Tibial nerve (tissue), 4 donors: ENCODE data around the gene SLC25A33. TPM values are rescaled to one million over a fixed set of nuclear protein-coding genes. Genes with fewer than 3 reads are reported as not detected.

Source experiments
- DNase-seq, 2 donors: peaks; one replicate each; pipeline ENCODE4 v3.0.0-alpha.2; 2019; ENCODE audit warnings: low spot score in 2 of 2
- H3K27ac ChIP-seq, 4 donors: fragments of 200-600 bp; sonication (generic) in 3 of 4; one replicate each; pipeline ENCODE4 v1.5.1; 2017 to 2019; ENCODE audit warnings: mild to moderate bottlenecking in 1 of 4
- H3K27me3 ChIP-seq, 2 donors: fragments of 200-600 bp; sonication (generic) in 1 of 2; one replicate each; pipeline versions ENCODE4 v1.5.1 to v1.6.0; 2017 to 2019
- H3K36me3 ChIP-seq, 3 donors: fragments of 200-600 bp; sonication (generic); one replicate each; pipeline ENCODE4 v1.5.1; 2018 to 2019
- H3K4me1 ChIP-seq, 4 donors: fragments of 200-600 bp; sonication (generic) in 3 of 4; one replicate each; pipeline ENCODE4 v1.5.1; 2017 to 2019
- H3K4me3 ChIP-seq, 4 donors: fragments of 200-600 bp; sonication (generic) in 3 of 4; one replicate each; pipeline ENCODE4 v1.5.1; 2017 to 2019; ENCODE audit warnings: mild to moderate bottlenecking in 1 of 4, moderate library complexity in 1 of 4
- H3K9me3 ChIP-seq, 4 donors: fragments of 200-600 bp; sonication (generic) in 3 of 4; one replicate each; pipeline ENCODE4 v1.5.1; 2017 to 2019
- EP300 ChIP-seq, 2 donors: sonication (generic); formaldehyde crosslinking; IDR thresholded peaks; one replicate each; pipeline ENCODE4 v1.6.1; 2017; ENCODE audit warnings: antibody characterized with exemption in 2 of 2, mild to moderate bottlenecking in 1 of 2
- POLR2A ChIP-seq, 2 donors: fragments of 450-650 bp; IDR thresholded peaks; one replicate each; pipeline ENCODE4 v1.6.1; 2017; ENCODE audit warnings: antibody characterized with exemption in 2 of 2, mild to moderate bottlenecking in 2 of 2, moderate library complexity in 2 of 2
- WGBS, 2 donors: methylation state at CpG; one replicate each; pipeline ENCODE4 v1.1.5; 2018; 5-methylcytosine and 5-hydroxymethylcytosine counted together
- total RNA-seq, 4 donors: library from RNA; depleted of rRNA; stranded (reverse); fragments of >200 nt; gene quantifications; one replicate each; pipeline ENCODE4 v1.1.0, GENCODE V29; 2016
- TF ChIP-seq, protein P1 (sequence below), 5 experiments: fragments of 200-600 bp in 3 of 5; fragments of 450-650 bp in 2 of 5; sonication (generic) in 3 of 5; IDR thresholded peaks; one replicate each; pipeline ENCODE4 v1.5.1; 2016 to 2019; ENCODE audit warnings: antibody characterized with exemption in 5 of 5, mild to moderate bottlenecking in 3 of 5, moderate library complexity in 2 of 5

The SLC25A33 gene, protein sequence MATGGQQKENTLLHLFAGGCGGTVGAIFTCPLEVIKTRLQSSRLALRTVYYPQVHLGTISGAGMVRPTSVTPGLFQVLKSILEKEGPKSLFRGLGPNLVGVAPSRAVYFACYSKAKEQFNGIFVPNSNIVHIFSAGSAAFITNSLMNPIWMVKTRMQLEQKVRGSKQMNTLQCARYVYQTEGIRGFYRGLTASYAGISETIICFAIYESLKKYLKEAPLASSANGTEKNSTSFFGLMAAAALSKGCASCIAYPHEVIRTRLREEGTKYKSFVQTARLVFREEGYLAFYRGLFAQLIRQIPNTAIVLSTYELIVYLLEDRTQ
- 10 to 100 TPM in 1 of 4 donors, 1 to 10 TPM in 3; 5.4 to 10.2 (median 6.8) TPM for total RNA-seq

DNA sequence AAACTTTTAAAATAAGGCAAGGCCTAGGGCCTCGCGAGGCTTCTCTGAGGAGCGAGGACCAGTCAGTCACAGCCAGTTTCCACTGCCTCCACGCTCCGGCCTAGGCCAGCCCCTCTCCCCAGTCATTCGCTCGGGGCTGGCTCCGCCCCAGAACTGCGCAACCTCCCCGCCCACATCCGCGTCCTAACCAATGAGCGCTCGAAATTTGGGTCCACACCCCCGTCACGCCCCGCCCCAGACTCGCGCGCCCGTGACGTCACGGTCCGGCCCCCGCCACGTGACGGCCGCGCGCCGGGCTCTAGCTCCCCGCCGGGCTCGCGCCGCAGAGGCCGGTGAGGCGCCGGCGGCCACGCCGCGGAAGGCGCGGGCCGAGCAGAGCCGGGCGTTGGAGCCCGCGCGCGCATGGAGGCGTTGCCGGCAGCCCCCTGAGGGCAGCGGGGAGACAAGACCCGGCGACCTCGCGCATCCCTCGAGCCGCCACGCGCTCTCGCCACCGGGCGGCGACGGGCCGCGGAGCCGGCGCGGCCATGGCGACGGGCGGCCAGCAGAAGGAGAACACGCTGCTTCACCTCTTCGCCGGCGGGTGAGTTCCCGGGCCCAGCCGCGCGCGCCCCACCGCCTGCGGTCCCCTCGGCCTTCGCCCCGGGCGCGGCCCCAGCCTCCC is at the start of gene SLC25A33:
TSS of gene SLC25A33 (plus strand) at position 301 of the 664 bp plus-strand sequence. CDS start at position 528, 227 bp downstream.
- TF ChIP-seq, protein P1, sequence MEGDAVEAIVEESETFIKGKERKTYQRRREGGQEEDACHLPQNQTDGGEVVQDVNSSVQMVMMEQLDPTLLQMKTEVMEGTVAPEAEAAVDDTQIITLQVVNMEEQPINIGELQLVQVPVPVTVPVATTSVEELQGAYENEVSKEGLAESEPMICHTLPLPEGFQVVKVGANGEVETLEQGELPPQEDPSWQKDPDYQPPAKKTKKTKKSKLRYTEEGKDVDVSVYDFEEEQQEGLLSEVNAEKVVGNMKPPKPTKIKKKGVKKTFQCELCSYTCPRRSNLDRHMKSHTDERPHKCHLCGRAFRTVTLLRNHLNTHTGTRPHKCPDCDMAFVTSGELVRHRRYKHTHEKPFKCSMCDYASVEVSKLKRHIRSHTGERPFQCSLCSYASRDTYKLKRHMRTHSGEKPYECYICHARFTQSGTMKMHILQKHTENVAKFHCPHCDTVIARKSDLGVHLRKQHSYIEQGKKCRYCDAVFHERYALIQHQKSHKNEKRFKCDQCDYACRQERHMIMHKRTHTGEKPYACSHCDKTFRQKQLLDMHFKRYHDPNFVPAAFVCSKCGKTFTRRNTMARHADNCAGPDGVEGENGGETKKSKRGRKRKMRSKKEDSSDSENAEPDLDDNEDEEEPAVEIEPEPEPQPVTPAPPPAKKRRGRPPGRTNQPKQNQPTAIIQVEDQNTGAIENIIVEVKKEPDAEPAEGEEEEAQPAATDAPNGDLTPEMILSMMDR (IDR thresholded peaks at IDR 0.05), result peak in 2 of 5 experiments; percentile 61 to 68
- TF ChIP-seq EP300 (IDR thresholded peaks at IDR 0.05) (peak; percentile 94 to 96), POLR2A (IDR thresholded peaks at IDR 0.05) (peak; percentile 96 to 100)
- Histone ChIP-seq H3K36me3 (no peaks in the 10 kb centered on the region), H3K4me1 (peaks cover 0 to 29% (median 10%) of the 10 kb centered on the region in 4 donors), H3K27me3 (no peaks in the 10 kb centered on the region), H3K4me3 (peak within 1 kb of the TSS; percentile 68 to 89 (median 74)), H3K27ac (peak within 1 kb of the TSS; percentile 90 to 94 (median 92)), H3K9me3 (no peaks in the 10 kb centered on the region)
- peak; percentile 98 for DNase-seq
- WGBS, 2 donors, result 2% methylated on average over 18 to 28 of the region's 92 CpGs

DNA sequence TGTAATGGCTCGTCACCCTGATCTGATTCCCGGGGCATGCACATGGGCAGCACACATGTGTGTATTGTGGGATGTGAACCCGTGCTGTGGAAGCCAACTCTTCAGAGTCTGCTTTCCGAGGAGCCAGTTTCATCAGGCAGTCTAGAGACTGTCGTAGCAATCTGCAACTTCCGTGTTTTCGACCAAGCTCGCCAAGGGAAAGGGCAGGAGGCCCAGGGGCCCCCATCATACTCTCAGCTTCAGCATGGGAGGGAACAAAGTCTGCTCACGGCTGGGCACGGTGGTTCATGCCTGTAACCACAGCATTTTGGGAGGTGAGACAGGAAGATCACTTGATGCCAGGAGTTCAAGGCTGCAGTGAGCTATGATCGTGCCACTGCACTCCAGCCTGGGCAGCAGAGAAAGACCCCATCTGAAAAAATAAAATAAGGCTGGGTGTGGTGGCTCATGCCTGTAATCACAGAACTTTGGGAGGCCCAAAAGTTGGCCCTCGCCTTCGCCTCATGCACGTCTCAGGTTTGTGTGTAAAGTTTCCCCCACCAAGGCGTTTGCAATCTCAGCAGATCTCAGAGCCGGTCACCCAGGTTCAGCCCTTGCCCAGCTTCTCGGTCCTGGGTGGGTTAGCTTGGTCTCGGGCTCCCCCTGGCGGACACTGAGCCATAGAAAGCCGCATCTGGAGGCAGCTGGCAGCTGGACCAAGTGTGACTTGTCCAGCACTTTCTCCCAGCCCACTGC is 48.5 kb upstream of the SLC25A33 start:
- DNase-seq, result peak; percentile 89 to 98
- H3K9me3 ChIP-seq, result no peaks in the 10 kb centered on the region
- no peak overlapping the region for H3K4me3 ChIP-seq
- H3K27me3 ChIP-seq, result peaks cover 0 to 11% of the 10 kb centered on the region in 2 donors
- no peak overlapping the region for H3K27ac ChIP-seq
- no peaks in the 10 kb centered on the region for H3K36me3 ChIP-seq
- peaks cover 0 to 13% (median 3%) of the 10 kb centered on the region in 4 donors for H3K4me1 ChIP-seq
- TF ChIP-seq, protein P1 (IDR thresholded peaks at IDR 0.05), result peak; percentile 81 to 94 (median 84)
- TF ChIP-seq EP300 (IDR thresholded peaks at IDR 0.05), result peak in 1 of 2 donors; percentile 28
- no peak for TF ChIP-seq POLR2A (IDR thresholded peaks at IDR 0.05)
- 41 to 63% methylated on average over 13 to 19 of the region's 20 CpGs for WGBS, 2 donors

DNA sequence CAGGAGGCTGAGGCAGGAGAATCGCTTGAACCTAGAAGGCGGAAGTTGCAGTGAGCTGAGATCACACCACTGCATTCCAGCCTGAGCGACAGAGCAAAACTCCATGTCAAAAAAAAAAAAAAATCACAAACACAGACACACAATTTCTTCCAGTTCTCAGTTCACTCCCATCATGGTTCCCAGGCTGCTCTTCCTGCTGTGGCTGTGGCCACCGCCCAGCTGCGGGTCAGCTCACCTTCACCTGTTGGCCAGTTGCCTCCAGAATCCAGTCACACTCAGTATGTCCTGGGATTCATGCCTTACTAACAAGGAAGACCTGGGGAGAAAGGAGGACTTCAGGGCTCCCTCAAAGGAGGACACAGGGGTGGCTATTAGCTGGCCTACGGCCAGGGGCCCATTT is 45.9 kb upstream of the SLC25A33 start:
- DNase-seq, result no peak
- Histone ChIP-seq H3K27me3 (peaks cover 0 to 12% of the 10 kb centered on the region in 2 donors), H3K36me3 (no peaks in the 10 kb centered on the region), H3K9me3 (no peaks in the 10 kb centered on the region), H3K4me1 (peaks cover 0 to 13% (median 3%) of the 10 kb centered on the region in 4 donors), H3K4me3 (no peak overlapping the region), H3K27ac (no peak overlapping the region)
- 94 to 98% methylated on average over 6 of the region's 6 CpGs for whole genome bisulfite sequencing, 2 donors
- TF ChIP-seq EP300 (IDR thresholded peaks at IDR 0.05), result no peak
- TF ChIP-seq, protein P1 (IDR thresholded peaks at IDR 0.05), result no peak
- no peak for TF ChIP-seq POLR2A (IDR thresholded peaks at IDR 0.05)

DNA sequence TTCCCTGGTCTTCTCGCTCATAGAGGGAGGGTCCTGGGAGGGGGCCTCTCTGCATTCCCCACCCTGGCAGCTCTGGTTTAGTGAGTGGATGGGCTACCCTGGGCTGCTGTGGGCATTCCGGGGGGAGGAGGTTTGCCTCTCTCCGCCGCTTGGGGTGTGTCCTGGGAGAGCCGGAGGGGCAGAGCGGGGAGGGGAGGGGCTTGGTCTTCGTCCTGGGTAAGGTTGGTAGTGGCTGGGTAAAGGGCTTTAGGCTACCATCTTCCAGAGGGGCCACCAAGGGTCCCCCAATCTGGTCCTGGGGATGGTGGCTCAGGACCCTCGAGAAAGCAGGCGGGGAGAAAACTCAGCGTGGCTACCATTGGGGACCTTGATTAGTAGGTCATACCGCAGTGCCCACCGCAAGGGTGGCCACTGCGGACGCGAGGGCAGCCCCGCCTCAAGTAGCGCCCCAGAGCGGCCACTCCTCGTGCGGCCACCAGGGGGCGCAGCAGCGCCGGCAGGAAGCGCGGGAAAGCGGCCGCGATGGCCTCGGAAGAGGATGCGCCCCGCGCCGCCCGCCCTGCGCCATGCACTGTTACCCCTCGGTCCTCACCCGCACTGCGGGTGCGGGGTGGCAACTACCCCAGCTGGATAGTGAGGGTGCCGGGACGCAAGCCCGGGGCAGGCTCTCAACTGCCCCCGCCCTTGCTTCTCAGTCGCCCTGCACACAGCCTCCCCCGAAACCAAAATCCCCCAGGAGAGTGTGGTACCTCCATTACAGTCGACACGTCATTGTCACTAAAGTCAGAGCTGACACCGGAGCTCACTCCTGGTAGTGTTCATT is 44.1 kb upstream of the SLC25A33 start:
- Histone ChIP-seq H3K4me1 (peaks cover 0 to 13% (median 3%) of the 10 kb centered on the region in 4 donors), H3K36me3 (no peaks in the 10 kb centered on the region), H3K4me3 (peak overlapping the region; percentile 11 to 42 (median 25)), H3K27ac (no peak overlapping the region), H3K9me3 (no peaks in the 10 kb centered on the region), H3K27me3 (peaks cover 0 to 12% of the 10 kb centered on the region in 2 donors)
- WGBS, 2 donors, result 10 to 20% methylated on average over 18 to 44 of the region's 48 CpGs
- DNase-seq, result peak; percentile 26 to 27
- TF ChIP-seq, protein P1 (IDR thresholded peaks at IDR 0.05), result peak; percentile 93 to 98 (median 96)
- TF ChIP-seq POLR2A (IDR thresholded peaks at IDR 0.05) (no peak), EP300 (IDR thresholded peaks at IDR 0.05) (peak in 1 of 2 donors; percentile 38)
